LoVo (cell line): Measurements from ENCODE around the gene TSPEAR.
A peak's percentile ranks its signal among the peaks of the same experiment; 100 is the strongest.

Experiments used
- DNase-seq: peaks from one replicate; pipeline ENCODE4 v3.0.0-alpha.2; 2016; ENCODE audit warnings: low spot score

Gene TSPEAR

DNA sequence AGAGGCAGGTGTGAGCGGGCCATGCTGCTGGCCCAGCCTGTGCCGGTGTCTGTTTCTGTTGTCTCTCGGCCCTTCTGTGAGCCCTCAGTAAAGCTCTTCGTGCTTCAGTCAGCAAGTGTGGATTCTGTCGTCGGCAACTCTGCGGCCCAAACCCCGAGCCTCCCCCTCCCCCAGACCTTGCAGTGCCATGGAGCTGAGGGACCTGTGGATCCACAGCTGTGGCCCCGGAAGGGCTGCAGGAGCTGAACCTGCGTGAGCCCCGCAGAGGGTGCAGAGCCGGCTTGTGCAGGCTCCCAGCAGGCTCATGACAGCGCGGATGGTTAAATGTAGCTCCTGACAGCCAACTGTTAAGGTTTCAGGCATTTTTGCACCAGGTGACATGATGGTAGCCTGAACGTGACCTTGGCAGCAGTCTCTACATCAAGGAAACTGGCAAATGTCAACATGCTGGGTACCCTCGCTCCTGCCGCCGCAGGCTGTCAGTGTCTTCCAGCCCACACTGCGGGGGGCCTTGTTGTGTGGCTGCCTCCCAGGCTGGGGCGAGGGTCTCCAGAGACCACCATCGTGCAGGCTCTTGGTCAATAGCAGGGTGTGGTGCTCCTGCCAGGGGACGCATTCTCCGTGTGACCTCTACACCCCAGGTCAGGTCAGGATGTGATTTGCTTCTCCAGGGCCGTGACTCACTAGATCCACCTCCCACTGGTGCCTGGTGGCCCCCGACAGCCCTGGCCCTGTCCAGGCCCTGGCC is 249.1 kb downstream of the TSPEAR start:
- no peak for DNase-seq

DNA sequence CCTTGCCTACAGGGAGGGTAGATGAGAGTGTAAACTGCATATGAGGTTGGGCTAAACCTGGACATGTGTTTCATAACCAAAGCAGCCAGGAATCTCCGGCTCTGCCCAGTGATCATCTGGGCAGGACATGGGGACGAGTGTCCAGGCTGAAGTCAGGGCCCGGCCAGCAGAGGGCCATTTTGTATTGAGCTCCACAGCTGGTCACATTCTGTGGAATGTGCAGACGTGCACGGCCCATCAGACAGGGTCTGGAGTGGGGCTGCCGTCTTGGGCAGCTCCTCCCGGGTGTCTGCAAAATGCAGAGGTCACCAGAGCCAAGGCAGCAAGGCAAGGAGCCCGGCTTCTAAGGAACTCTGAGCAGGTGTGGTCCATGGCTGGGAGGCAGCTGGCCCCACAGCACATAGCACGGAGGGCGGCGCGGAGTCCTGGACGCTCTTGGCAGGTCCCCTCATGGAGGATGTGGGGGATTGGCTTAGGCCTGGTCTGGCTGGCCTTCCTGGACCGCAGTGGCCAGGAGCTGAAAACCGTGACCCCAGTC is 249.8 kb downstream of the TSPEAR start:
- no peak for DNase-seq

DNA sequence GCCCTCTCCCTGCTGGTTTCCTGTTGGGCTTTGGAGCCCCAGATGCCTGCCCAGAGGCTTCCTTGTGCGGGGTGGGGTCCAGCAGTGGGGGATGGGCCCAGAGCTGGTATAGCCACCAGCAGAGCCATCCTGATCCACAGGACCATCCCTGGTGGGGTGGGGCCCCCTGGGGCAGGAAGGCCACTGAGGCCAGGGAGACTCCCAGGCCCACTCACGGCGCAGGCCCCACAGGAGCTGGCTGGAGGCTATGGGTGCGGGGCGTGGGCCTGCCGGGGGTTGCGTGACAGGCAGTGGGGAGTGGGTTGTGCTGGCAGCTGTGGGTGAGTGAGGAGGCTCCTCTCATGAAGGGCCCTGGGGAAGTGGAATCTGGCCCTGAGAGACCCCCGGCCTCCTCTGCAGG is 250.4 kb downstream of the TSPEAR start:
- no peak for DNase-seq

GRCh38 chr21:44460441-44460755 is 251.0 kb downstream of the TSPEAR start:
- DNase-seq, result no peak

DNA sequence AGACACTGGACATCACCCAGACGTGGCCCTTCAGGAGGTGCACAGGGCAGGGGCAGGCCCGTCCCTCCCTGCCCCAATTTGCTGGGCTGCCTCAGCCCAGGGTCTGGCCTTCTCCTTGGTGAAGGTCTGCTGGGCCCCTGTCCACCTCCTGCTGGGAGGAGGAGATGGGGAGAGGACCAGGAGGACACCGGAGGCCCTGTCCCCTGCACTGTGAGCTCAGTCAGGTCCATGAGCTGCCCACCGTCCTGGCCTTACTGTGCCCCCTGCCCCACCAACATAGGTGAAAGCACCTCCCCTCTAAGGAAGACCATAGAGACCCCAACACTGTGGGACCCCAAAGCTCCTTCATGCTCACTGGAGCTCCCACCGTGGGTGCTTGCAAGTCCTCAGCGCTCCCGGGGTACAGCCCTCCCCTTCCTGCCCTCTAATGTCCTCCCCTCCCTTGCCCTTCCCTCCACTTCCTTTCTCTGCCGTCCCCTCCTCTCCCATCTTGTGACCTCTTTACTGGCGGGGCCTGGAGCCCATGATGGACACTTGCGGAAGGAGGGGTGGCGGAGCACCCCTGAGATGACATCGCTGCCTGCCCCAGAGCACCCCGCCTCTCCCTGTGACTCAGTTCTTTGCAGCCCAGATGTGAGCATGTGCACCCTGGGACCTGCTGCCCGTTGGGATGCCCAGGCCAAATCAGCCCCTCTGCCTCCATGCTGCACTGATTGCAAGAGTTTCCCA is 251.5 kb downstream of the TSPEAR start:
- no peak for DNase-seq

- no peak for DNase-seq
These were observed 252.2 kb downstream of the TSPEAR start for GRCh38 chr21:44458971-44459711.

GRCh38 chr21:44456915-44457736 is 254.2 kb downstream of the TSPEAR start:
- no peak for DNase-seq

DNA sequence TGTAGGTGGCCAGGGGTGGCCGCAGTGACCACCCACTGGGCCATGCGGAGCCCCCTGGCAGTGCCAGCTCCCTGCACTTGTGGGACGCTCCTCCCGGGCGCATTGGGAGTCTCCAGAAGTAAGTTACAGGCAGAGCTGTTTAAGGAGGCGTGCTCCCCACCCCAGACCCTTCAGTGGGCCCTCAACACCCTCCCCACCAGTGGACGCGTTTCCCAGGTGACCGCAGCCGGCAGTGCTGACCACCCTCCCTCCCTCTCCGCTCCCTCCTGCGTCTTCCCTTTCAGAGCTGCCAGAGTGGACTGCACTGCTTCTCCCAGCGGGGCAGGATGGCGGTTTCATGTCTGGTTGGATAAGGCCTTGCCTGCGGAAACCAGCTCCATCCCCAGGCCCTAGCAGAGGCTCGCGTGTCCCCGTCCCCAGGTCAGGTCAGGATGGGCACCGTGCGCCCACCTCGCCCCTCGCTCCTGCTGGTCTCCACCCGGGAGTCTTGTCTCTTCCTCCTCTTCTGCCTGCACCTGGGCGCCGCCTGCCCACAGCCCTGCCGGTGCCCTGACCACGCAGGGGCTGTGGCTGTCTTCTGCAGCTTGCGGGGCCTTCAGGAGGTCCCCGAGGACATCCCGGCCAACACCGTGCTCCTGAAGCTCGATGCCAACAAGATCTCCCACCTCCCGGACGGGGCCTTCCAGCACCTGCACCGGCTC is 255.0 kb downstream of the TSPEAR start:
- no peak for DNase-seq

- DNase-seq, result peak; percentile 46
These were observed 255.7 kb downstream of the TSPEAR start for GRCh38 chr21:44455524-44456213.

DNA sequence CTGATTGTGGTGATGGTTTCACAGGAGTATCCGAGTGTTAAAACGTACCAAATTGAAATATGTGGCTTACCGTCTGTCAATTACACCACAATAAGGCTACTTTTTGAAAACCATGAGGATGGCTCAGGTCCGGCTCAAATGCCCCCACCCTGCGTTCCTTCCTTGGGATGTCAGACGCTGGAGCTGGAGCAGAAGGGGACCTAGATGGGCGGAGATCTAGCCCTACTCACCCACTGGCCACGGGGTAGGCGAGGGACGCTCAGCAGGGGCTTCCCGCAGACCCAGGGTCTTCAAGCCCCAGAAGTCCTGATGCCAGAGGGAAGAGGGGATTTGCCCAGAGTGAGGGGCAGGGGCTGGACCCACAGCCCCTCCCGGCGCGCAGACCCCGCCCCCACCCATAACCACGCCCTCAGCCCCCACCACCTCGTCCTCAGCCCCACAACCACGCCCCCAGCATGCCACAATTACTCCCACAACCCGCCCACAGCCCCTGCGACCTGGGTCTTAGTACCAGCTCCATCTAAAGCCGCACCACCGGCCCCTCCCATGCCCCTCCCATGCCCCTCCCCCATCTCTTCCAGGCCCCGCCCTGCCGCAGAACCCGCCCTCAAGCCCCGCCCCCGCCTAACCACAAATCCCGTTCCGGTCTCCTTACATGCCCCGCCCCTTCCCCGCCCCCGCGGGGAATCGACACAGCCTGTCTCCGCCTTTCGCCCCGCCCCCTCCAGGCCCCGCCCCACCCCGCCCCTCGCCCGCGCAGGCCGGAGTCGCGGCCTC is 256.4 kb downstream of the TSPEAR start, which contains the start of gene LRRC3:
Gene LRRC3, plus strand, starts transcription at position 764 of the 777 bp plus-strand sequence. CDS start 1,135 bp downstream, outside the sequence.
- peak; percentile 63 for DNase-seq

GRCh38 chr21:44454058-44454457 is 257.3 kb downstream of the TSPEAR start:
- DNase-seq, result no peak

DNA sequence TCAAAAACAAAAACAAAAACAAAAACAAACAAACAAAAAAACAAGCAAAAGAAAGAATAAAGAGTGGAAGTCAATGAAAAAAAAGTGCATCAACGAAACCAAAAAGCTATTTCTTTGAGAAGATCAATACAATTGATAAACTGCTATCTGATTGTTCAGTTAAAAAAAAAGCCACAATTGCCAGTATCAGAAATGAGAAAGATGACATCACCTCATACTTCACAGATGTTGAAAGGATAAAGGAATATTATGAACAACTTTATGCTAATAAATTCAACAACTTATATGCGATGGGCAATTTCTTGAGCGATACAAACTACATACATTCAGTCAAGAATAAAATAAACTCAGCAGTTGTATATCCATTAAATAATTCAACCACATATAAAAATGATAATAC is 258.3 kb downstream of the TSPEAR start:
- DNase-seq, result no peak

DNA sequence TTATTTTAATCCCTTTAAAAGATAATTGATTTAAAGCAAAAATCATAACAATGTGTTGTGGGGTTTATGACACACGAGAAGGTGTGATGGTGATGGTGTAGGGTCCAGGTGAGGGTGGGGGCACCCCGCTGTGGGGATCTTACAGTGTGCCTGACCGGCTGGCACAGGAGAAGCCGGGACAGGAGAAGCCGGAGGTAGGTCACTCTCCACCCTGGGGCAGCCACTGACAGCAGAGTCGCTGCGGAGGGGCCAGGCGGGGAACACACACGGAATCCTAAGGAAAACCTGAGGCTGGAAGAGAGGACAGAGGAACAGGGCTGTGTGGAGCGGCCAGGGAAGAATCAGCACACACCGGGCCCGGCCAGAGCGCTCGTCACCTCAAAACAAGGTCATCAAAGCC is 260.4 kb downstream of the TSPEAR start:
- DNase-seq, result no peak

DNA sequence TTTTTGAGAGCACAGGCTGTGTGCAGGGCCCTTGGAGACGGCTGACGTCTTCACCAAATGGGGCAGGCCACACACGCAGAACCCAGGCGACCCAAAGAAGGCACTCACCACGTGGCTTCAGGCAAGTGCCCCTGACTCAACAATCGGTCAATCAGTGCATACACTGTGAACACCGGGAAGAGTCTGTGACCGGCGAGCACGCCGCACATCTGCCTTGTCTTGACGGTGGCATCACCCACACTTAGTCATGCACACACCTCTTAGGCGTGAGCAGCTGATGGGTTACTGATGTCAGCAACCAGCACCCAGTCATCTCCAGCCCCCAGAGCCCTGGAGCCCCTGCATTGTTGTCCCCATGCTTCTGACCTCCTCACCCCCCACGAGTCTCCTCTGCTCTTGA is 261.0 kb downstream of the TSPEAR start:
- no peak for DNase-seq

- DNase-seq, result no peak
These were observed 261.7 kb downstream of the TSPEAR start for GRCh38 chr21:44449473-44450363.

- no peak for DNase-seq
These were observed 262.7 kb downstream of the TSPEAR start for GRCh38 chr21:44448651-44449131.
